HepG2 (cell line): ENCODE measurements around the gene HEXD. TPM values are rescaled to one million over a fixed set of nuclear protein-coding genes. Genes with fewer than 3 reads are reported as not detected.
A peak's percentile ranks its signal among the peaks of the same experiment; 100 is the strongest.

Source experiments
- CHCHD3 ChIP-seq: sonication (generic); formaldehyde crosslinking; IDR thresholded peaks from 2 replicates; pipeline ENCODE4 v1.8.0; 2022; ENCODE audit warnings: mild to moderate bottlenecking, missing genetic modification reagents, moderate library complexity
- EZH2 ChIP-seq: conservative IDR thresholded peaks from 2 replicates; pipeline ENCODE4 v1.6.1; 2012; ENCODE audit warnings: mild to moderate bottlenecking, low read depth, low read length, moderate library complexity
- GZF1 ChIP-seq: sonication (generic); formaldehyde crosslinking; IDR thresholded peaks from 2 replicates; pipeline ENCODE4 v1.5.1; 2020; ENCODE audit warnings: mild to moderate bottlenecking, missing genetic modification reagents
- MBNL3 ChIP-seq: fragments of 250-450 bp; sonication (Bioruptor Pico); conservative IDR thresholded peaks from 2 replicates; pipeline ENCODE4 v1.8.0; 2022; ENCODE audit warnings: mild to moderate bottlenecking, inconsistent platforms
- MTF1 ChIP-seq: sonication (generic); formaldehyde crosslinking; IDR thresholded peaks from 2 replicates; pipeline ENCODE4 v1.5.0; 2020; ENCODE audit warnings: missing genetic modification reagents
- NFRKB ChIP-seq: fragments of 450-650 bp; IDR thresholded peaks from 2 replicates; pipeline ENCODE4 v1.6.1; 2017
- PAF1 ChIP-seq: IDR thresholded peaks from 2 replicates; pipeline ENCODE4 v1.6.1; 2016; ENCODE audit warnings: missing genetic modification reagents, missing compliant biosample characterization
- PCBP1 ChIP-seq: fragments of 200-400 bp; formaldehyde crosslinking; IDR thresholded peaks from 2 replicates; pipeline ENCODE4 v1.6.1; 2017; ENCODE audit warnings: mild to moderate bottlenecking, low read depth, low read length, borderline replicate concordance
- SMC3 ChIP-seq: IDR thresholded peaks from 2 replicates; pipeline ENCODE4 v1.6.1; 2011; ENCODE audit warnings: low read length, improper control_type of control experiment
- SP140L ChIP-seq: sonication (generic); formaldehyde crosslinking; IDR thresholded peaks from 2 replicates; pipeline ENCODE4 v1.4.0; 2020; ENCODE audit warnings: missing genetic modification reagents, borderline replicate concordance
- YEATS2 ChIP-seq: sonication (generic); formaldehyde crosslinking; IDR thresholded peaks from 2 replicates; pipeline ENCODE4 v1.4.0; 2020; ENCODE audit warnings: missing genetic modification reagents, borderline replicate concordance
- ZNF225 ChIP-seq: sonication (generic); formaldehyde crosslinking; IDR thresholded peaks from 2 replicates; pipeline ENCODE4 v1.4.0; 2020; ENCODE audit warnings: mild to moderate bottlenecking, missing genetic modification reagents
- ZNF563 ChIP-seq: sonication (generic); formaldehyde crosslinking; IDR thresholded peaks from 2 replicates; pipeline ENCODE4 v1.8.0; 2022; ENCODE audit warnings: mild to moderate bottlenecking, moderate library complexity, missing genetic modification reagents
- ZNF564 ChIP-seq: sonication (generic); formaldehyde crosslinking; IDR thresholded peaks from 2 replicates; pipeline ENCODE4 v1.8.1; 2023; ENCODE audit warnings: mild to moderate bottlenecking, missing genetic modification reagents
- ZNF598 ChIP-seq: sonication (generic); formaldehyde crosslinking; IDR thresholded peaks from 2 replicates; pipeline ENCODE4 v1.5.1; 2020; ENCODE audit warnings: mild to moderate bottlenecking, missing genetic modification reagents, borderline replicate concordance
- ZSCAN20 ChIP-seq: sonication (generic); formaldehyde crosslinking; IDR thresholded peaks from 2 replicates; pipeline ENCODE4 v1.4.0; 2020; ENCODE audit warnings: missing genetic modification reagents, mild to moderate bottlenecking, borderline replicate concordance
- polyA plus RNA-seq, 8 experiments: library from polyadenylated mRNA; depleted of rRNA in 3 of 8; stranded (reverse) in 7 of 8; unstranded in 1 of 8; fragments of >200 nt; fragmentation: Illumina TruSeq in 4 of 8; extraction: Trizol in 4 of 8; gene quantifications; 2 replicates each; pipeline versions ENCODE4 v1.2.1 to v1.2.3, GENCODE V29; 2011 to 2016; ENCODE audit warnings: low read depth in 4 of 8, missing spikeins in 1 of 8, mixed read lengths in 1 of 8; ENCODE audit not compliant: insufficient read depth in 1 of 8
- total RNA-seq, 5 experiments: library from RNA; depleted of rRNA; stranded (reverse); fragments of >200 nt; fragmentation: Illumina TruSeq; extraction: Trizol; gene quantifications; 2 replicates each; pipeline ENCODE4 v1.2.3, GENCODE V29; 2016; ENCODE audit warnings: low read depth in 1 of 5
- TF ChIP-seq, protein P1 (sequence below): sonication (generic); formaldehyde crosslinking; IDR thresholded peaks from 2 replicates; pipeline ENCODE4 v1.5.1; 2020; ENCODE audit warnings: mild to moderate bottlenecking, missing genetic modification reagents
- TF ChIP-seq, protein P2 (sequence below): sonication (generic); formaldehyde crosslinking; IDR thresholded peaks from 2 replicates; pipeline ENCODE4 v1.8.1; 2023; ENCODE audit warnings: mild to moderate bottlenecking, moderate library complexity, missing genetic modification reagents
- TF ChIP-seq, protein P3 (sequence below): sonication (generic); formaldehyde crosslinking; IDR thresholded peaks from 2 replicates; pipeline ENCODE4 v1.5.1; 2020; ENCODE audit warnings: mild to moderate bottlenecking, missing genetic modification reagents, borderline replicate concordance

The HEXD gene
- total and polyA plus RNA-seq, 2 of the 13 experiments (the other 11 are each of a cell fraction or from before 2014, with no cell fraction given): 22.3 to 41.8 TPM

DNA sequence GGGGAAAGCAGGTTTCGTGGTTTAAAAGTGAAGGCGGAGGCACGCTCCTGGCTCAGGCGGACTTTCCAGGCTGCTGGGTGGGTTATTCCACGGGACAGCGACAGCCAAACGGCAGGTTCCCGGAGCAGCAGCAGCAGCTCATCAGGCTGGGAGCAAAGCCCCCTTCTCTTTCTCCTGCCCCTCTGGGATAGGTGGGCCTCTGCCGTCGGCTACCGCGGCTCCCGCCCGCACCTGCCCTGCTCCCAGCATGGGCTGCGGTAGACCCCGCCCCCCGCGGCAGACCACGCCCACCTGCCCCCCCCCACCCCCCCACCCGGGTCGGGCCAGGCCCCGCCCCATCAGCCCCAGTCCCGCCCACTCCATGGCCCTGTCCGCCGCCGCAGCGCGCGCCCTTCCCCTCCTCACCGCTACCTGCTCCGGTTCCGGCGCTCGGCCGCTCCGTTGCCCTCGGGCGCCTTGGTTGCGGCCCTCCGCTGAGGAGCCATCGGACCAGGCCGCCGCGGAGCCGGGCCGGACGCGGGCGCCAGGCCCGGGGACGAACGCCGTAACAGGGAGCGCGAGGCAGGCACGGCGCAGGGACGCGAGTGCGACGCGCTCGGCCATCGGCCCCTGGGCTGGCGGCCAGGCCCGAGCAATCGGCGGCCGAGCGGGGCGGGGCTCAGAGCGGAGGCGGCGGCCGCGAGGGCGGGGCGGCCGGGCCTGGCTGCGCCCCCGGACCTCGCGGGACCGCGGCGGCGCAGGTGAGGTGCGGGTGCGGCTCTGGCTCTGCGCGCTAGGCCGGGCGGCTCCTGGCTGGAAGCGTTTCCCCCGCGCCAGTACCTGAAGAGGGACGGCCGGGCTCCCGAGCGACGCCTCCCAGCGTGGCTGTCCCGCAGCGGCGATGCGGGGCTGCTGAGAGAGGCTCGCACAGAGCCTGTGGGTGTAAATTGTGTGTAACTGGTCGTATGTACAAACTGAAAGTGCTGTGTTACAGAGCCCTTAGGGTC is at the start of gene HEXD, which contains the start of gene OGFOD3 (continued):
- TF ChIP-seq, protein P1, sequence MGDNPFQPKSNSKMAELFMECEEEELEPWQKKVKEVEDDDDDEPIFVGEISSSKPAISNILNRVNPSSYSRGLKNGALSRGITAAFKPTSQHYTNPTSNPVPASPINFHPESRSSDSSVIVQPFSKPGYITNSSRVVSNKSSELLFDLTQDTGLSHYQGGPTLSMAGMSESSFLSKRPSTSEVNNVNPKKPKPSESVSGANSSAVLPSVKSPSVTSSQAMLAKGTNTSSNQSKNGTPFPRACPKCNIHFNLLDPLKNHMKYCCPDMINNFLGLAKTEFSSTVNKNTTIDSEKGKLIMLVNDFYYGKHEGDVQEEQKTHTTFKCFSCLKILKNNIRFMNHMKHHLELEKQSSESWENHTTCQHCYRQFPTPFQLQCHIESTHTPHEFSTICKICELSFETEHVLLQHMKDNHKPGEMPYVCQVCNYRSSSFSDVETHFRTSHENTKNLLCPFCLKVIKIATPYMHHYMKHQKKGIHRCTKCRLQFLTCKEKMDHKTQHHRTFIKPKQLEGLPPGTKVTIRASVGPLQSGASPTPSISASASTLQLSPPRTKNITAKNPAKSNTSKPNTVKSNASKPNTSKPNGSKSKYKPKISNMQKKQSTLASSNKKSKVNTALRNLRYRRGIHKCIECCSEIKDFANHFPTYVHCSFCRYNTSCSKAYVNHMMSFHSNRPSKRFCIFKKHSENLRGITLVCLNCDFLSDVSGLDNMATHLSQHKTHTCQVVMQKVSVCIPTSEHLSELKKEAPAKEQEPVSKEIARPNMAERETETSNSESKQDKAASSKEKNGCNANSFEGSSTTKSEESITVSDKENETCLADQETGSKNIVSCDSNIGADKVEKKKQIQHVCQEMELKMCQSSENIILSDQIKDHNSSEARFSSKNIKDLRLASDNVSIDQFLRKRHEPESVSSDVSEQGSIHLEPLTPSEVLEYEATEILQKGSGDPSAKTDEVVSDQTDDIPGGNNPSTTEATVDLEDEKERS (CRISPR knock-in tag): 0 out of 2 replicates have a peak, but pooled peaks have one; percentile 30
- TF ChIP-seq PAF1 (CRISPR knock-in tag): no peak
- TF ChIP-seq NFRKB: no peak
- no peak; the same call in 1 of the 2 replicates for TF ChIP-seq ZNF598 (CRISPR knock-in tag)
- TF ChIP-seq, protein P2, sequence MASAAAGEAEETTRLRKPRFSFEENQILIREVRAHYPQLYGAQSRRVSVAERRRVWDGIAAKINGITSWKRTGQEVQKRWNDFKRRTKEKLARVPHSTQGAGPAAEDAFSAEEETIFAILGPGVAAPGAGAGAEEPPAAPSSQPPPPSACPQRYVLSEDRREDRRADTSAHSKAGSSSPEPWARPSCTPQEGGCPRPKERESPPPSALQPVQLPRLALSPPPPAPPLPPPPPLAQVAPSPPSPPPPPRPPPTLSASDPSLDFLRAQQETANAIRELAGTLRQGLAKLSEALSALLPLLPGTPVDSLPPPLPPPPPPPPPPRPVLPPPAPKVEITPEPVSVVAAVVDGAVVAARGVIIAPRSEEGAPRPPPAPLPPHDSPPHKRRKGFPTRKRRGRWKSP: peak; percentile 55
- TF ChIP-seq SMC3: no peak
- TF ChIP-seq MTF1: peak; percentile 55; the same call in 1 of the 2 replicates
- no peak for TF ChIP-seq EZH2
- peak; percentile 86 for TF ChIP-seq CHCHD3 (CRISPR knock-in tag)
- peak; percentile 92 for TF ChIP-seq ZNF225 (CRISPR knock-in tag)
- TF ChIP-seq GZF1 (CRISPR knock-in tag): no peak
- peak; percentile 43 for TF ChIP-seq YEATS2 (CRISPR knock-in tag)
- no peak for TF ChIP-seq PCBP1
- TF ChIP-seq ZNF564 (CRISPR knock-in tag): peak; percentile 90; the same call in 1 of the 2 replicates
- TF ChIP-seq SP140L (CRISPR knock-in tag): no peak
- TF ChIP-seq ZNF563 (CRISPR knock-in tag): peak; percentile 95
- TF ChIP-seq, protein P3, sequence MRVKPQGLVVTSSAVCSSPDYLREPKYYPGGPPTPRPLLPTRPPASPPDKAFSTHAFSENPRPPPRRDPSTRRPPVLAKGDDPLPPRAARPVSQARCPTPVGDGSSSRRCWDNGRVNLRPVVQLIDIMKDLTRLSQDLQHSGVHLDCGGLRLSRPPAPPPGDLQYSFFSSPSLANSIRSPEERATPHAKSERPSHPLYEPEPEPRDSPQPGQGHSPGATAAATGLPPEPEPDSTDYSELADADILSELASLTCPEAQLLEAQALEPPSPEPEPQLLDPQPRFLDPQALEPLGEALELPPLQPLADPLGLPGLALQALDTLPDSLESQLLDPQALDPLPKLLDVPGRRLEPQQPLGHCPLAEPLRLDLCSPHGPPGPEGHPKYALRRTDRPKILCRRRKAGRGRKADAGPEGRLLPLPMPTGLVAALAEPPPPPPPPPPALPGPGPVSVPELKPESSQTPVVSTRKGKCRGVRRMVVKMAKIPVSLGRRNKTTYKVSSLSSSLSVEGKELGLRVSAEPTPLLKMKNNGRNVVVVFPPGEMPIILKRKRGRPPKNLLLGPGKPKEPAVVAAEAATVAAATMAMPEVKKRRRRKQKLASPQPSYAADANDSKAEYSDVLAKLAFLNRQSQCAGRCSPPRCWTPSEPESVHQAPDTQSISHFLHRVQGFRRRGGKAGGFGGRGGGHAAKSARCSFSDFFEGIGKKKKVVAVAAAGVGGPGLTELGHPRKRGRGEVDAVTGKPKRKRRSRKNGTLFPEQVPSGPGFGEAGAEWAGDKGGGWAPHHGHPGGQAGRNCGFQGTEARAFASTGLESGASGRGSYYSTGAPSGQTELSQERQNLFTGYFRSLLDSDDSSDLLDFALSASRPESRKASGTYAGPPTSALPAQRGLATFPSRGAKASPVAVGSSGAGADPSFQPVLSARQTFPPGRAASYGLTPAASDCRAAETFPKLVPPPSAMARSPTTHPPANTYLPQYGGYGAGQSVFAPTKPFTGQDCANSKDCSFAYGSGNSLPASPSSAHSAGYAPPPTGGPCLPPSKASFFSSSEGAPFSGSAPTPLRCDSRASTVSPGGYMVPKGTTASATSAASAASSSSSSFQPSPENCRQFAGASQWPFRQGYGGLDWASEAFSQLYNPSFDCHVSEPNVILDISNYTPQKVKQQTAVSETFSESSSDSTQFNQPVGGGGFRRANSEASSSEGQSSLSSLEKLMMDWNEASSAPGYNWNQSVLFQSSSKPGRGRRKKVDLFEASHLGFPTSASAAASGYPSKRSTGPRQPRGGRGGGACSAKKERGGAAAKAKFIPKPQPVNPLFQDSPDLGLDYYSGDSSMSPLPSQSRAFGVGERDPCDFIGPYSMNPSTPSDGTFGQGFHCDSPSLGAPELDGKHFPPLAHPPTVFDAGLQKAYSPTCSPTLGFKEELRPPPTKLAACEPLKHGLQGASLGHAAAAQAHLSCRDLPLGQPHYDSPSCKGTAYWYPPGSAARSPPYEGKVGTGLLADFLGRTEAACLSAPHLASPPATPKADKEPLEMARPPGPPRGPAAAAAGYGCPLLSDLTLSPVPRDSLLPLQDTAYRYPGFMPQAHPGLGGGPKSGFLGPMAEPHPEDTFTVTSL (CRISPR knock-in tag): no peak
- TF ChIP-seq MBNL3 (CRISPR knock-in tag): no peak
- TF ChIP-seq ZSCAN20 (CRISPR knock-in tag): peak; percentile 65; the same call in 1 of the 2 replicates
